HCT116 (cell line): Measurements from ENCODE around the gene MACROD1. TPM values are rescaled to one million over a fixed set of nuclear protein-coding genes. Genes with fewer than 3 reads are reported as not detected.

ENCODE experiments used
- ATAC-seq: fragments of 200-7000 bp; cut with Tn5 transposase; 2 replicates; pipeline ENCODE4 v1.9.1; 2020; ENCODE audit warnings: mild to moderate bottlenecking, moderate library complexity
- BruUV-seq: library from RNA; stranded (reverse); fragments of 400-500 nt; replicated peaks from 2 replicates; lab custom pipeline; 2021; lab: Mats Ljungman, UMichigan
- CTCF ChIA-PET: fragments of 300-600 bp; sonication (Branson Sonifier 250); formaldehyde crosslinking; loops from one replicate; lab custom pipeline; 2021; ENCODE audit warnings: antibody characterized with exemption; lab: Charles Lee
- POLR2A ChIA-PET: fragments of 300-600, 350-600 bp; sonication (Branson Sonifier 250); formaldehyde crosslinking; loops from one replicate; lab custom pipeline; 2021; ENCODE audit warnings: antibody characterized with exemption; lab: Charles Lee
- RAD21 ChIA-PET, 2 experiments: fragments of 300-600 bp; sonication (Branson Sonifier 250); formaldehyde crosslinking; loops; one replicate each; lab custom pipeline; 2023; ENCODE audit warnings: low total read pairs in 2 of 2; ENCODE audit not compliant: uncharacterized antibody in 2 of 2, unreplicated experiment in 2 of 2, low non-redundant PET in 1 of 2; lab: Charles Lee
- DNase-seq: peaks from one replicate; pipeline ENCODE4 v3.0.0-alpha.2; 2010; ENCODE audit warnings: low read depth, low spot score
- H2AFZ ChIP-seq: fragments of 200-600 bp; shearing (Covaris generic), sonication (generic); 2 replicates; pipeline ENCODE4 v1.6.1; 2017; ENCODE audit warnings: low read depth, mixed run types, mixed read lengths, antibody characterized with exemption, low read length; ENCODE audit not compliant: poor library complexity, severe bottlenecking
- H3K27ac ChIP-seq: 2 replicates; pipeline ENCODE4 v1.5.1; 2012; ENCODE audit warnings: low read depth, low read length
- H3K27me3 ChIP-seq: fragments of 200-600 bp; sonication (generic); 2 replicates; pipeline ENCODE4 v1.6.1; 2016; ENCODE audit warnings: mixed run types, low read length, mixed read lengths; ENCODE audit not compliant: insufficient read depth
- H3K36me3 ChIP-seq, 2 experiments: fragments of 200-500 bp in 1 of 2; fragments of 200-600 bp in 1 of 2; sonication (Bioruptor generic) in 1 of 2; sonication (generic) in 1 of 2; 2 replicates each; pipeline versions ENCODE4 v1.5.1 to v1.6.1; 2014 to 2016; ENCODE audit warnings: low read length in 2 of 2, inconsistent platforms in 1 of 2, mixed read lengths in 1 of 2, mixed run types in 1 of 2; ENCODE audit not compliant: insufficient read depth in 2 of 2, control insufficient read depth in 1 of 2
- H3K4me1 ChIP-seq, 2 experiments: fragments of 200-600 bp in 1 of 2; sonication (generic) in 1 of 2; 2 replicates each; pipeline versions ENCODE4 v1.5.1 to v1.6.1; 2012 to 2017; ENCODE audit warnings: low read length in 2 of 2, inconsistent platforms in 1 of 2, mild to moderate bottlenecking in 1 of 2, mixed read lengths in 1 of 2, mixed run types in 1 of 2, moderate library complexity in 1 of 2; ENCODE audit not compliant: insufficient read depth in 2 of 2, control insufficient read depth in 1 of 2
- H3K4me2 ChIP-seq: fragments of 200-600 bp; sonication (generic); 2 replicates; pipeline ENCODE4 v1.6.1; 2017; ENCODE audit warnings: mixed run types, low read length, mixed read lengths
- H3K4me3 ChIP-seq, 2 experiments: fragments of 200-600 bp in 1 of 2; sonication (generic) in 1 of 2; replicated peaks in 1 of 2; 2 replicates each; pipeline ENCODE4 v1.5.1; 2011 to 2016; ENCODE audit warnings: low read length in 2 of 2, control low read depth in 1 of 2, low read depth in 1 of 2, mild to moderate bottlenecking in 1 of 2, mixed read lengths in 1 of 2, mixed run types in 1 of 2
- H3K79me2 ChIP-seq: fragments of 200-600 bp; sonication (generic); 2 replicates; pipeline ENCODE4 v1.6.1; 2017; ENCODE audit warnings: mild to moderate bottlenecking, mixed run types, low read length, moderate library complexity, mixed read lengths; ENCODE audit not compliant: insufficient read depth
- H3K9ac ChIP-seq: fragments of 200-600 bp; sonication (generic); 2 replicates; pipeline ENCODE4 v1.6.1; 2016; ENCODE audit warnings: low read length, mixed read lengths
- H3K9me2 ChIP-seq: fragments of 200-600 bp; sonication (generic), shearing (Covaris generic); 2 replicates; pipeline ENCODE4 v1.6.1; 2017; ENCODE audit warnings: mixed run types, mild to moderate bottlenecking, moderate library complexity; ENCODE audit not compliant: insufficient read depth
- H3K9me3 ChIP-seq, 2 experiments: fragments of 200-500 bp in 1 of 2; fragments of 200-600 bp in 1 of 2; sonication (Bioruptor generic) in 1 of 2; sonication (generic) in 1 of 2; 2 replicates each; pipeline ENCODE4 v1.6.1; 2014 to 2017; ENCODE audit warnings: low read length in 2 of 2, mixed read lengths in 2 of 2, inconsistent platforms in 1 of 2, low read depth in 1 of 2, mild to moderate bottlenecking in 1 of 2, mixed run types in 1 of 2, moderate library complexity in 1 of 2; ENCODE audit not compliant: control insufficient read depth in 1 of 2, insufficient read depth in 1 of 2
- H4K20me1 ChIP-seq: fragments of 200-600 bp; sonication (generic), shearing (Covaris generic); 2 replicates; pipeline ENCODE4 v1.6.1; 2017; ENCODE audit warnings: mixed run types, mild to moderate bottlenecking, moderate library complexity; ENCODE audit not compliant: insufficient read depth
- CBX3 ChIP-seq: IDR thresholded peaks from 2 replicates; pipeline ENCODE4 v1.6.1; 2012; ENCODE audit warnings: low read depth
- CEBPB ChIP-seq: IDR thresholded peaks from 2 replicates; pipeline ENCODE4 v1.6.1; 2012; ENCODE audit warnings: low read depth
- EGR1 ChIP-seq: IDR thresholded peaks from 2 replicates; pipeline ENCODE4 v1.6.1; 2012; ENCODE audit warnings: low read depth
- ELF1 ChIP-seq: IDR thresholded peaks from 2 replicates; pipeline ENCODE4 v1.6.1; 2012; ENCODE audit warnings: low read depth, borderline replicate concordance
- EZH2 ChIP-seq: fragments of 200-600 bp; sonication (generic); IDR thresholded peaks from 2 replicates; pipeline ENCODE4 v1.6.1; 2017; ENCODE audit warnings: antibody characterized with exemption, mixed run types
- FOSL1 ChIP-seq: IDR thresholded peaks from 2 replicates; pipeline ENCODE4 v1.6.1; 2012; ENCODE audit warnings: low read depth
- JUND ChIP-seq: IDR thresholded peaks from 2 replicates; pipeline ENCODE4 v1.6.1; 2012
- MAX ChIP-seq: IDR thresholded peaks from 2 replicates; pipeline ENCODE4 v1.6.1; 2012
- POLR2AphosphoS5 ChIP-seq: IDR thresholded peaks from 2 replicates; pipeline ENCODE4 v1.6.1; 2011; ENCODE audit warnings: mild to moderate bottlenecking, low read depth, low read length, moderate library complexity
- RAD21 ChIP-seq: IDR thresholded peaks from 2 replicates; pipeline ENCODE4 v1.6.1; 2012; ENCODE audit warnings: low read depth, mild to moderate bottlenecking
- SIN3A ChIP-seq: IDR thresholded peaks from 2 replicates; pipeline ENCODE4 v1.6.1; 2012; ENCODE audit warnings: low read depth
- SP1 ChIP-seq: IDR thresholded peaks from 2 replicates; pipeline ENCODE4 v1.6.1; 2012; ENCODE audit warnings: low read depth
- SRF ChIP-seq: IDR thresholded peaks from 2 replicates; pipeline ENCODE4 v1.6.1; 2012; ENCODE audit warnings: low read depth
- TCF7L2 ChIP-seq: IDR thresholded peaks from 2 replicates; pipeline ENCODE4 v1.7.0; 2011; ENCODE audit warnings: borderline replicate concordance, inconsistent platforms; ENCODE audit not compliant: insufficient read depth, insufficient read length; ENCODE audit errors: extremely low read depth
- YY1 ChIP-seq: IDR thresholded peaks from 2 replicates; pipeline ENCODE4 v1.6.1; 2011; ENCODE audit warnings: low read length, low read depth, moderate library complexity, mild to moderate bottlenecking; ENCODE audit not compliant: insufficient replicate concordance; ENCODE audit errors: extremely low read depth
- ZFX ChIP-seq: fragments of 450-650 bp; IDR thresholded peaks from 2 replicates; pipeline ENCODE4 v1.6.1; 2017
- ZNF274 ChIP-seq: fragments of 200-500 bp; sonication (Bioruptor generic); IDR thresholded peaks from 2 replicates; pipeline ENCODE4 v1.6.1; 2014; ENCODE audit warnings: mild to moderate bottlenecking, low read depth, low read length, inconsistent platforms
- intact Hi-C: fragments of 100-400 bp; cut with micrococcal nuclease; formaldehyde crosslinking; loops from 2 replicates; pipeline ENCODE4 v1.10.0; 2022
- total RNA-seq: library from RNA; stranded (reverse); gene quantifications from one replicate; pipeline ENCODE4 v1.2.1, GENCODE V29; 2021; ENCODE audit not compliant: unreplicated experiment
- TF ChIP-seq, protein P1 (sequence below), 3 experiments: fragments of 200-600 bp in 1 of 3; sonication (generic) in 1 of 3; IDR thresholded peaks in 2 of 3; conservative IDR thresholded peaks in 1 of 3; 2 replicates each; pipeline ENCODE4 v1.5.1; 2012 to 2017; ENCODE audit warnings: low read depth in 2 of 3, low read length in 2 of 3, antibody characterized with exemption in 1 of 3, borderline replicate concordance in 1 of 3, control low read depth in 1 of 3, mild to moderate bottlenecking in 1 of 3, mixed read lengths in 1 of 3, mixed run types in 1 of 3, moderate library complexity in 1 of 3; ENCODE audit not compliant: insufficient read depth in 1 of 3
- TF ChIP-seq, protein P2 (sequence below): IDR thresholded peaks from 2 replicates; pipeline ENCODE4 v1.6.1; 2011; ENCODE audit warnings: mild to moderate bottlenecking, low read length, moderate library complexity; ENCODE audit not compliant: insufficient replicate concordance; ENCODE audit errors: extremely low read depth
- TF ChIP-seq, protein P3 (sequence below): IDR thresholded peaks from 2 replicates; pipeline ENCODE4 v1.6.1; 2012; ENCODE audit warnings: low read depth

MACROD1 gene
- total RNA-seq, 1 experiment from 2014 or later = 61.1 TPM

GRCh38 chr11:64056213-64056785, 109.6 kb downstream of the MACROD1 start:
- Histone ChIP-seq H3K27ac (no peak overlapping the region), H3K9me3 (no peaks in the 10 kb centered on the region), H3K4me2 (no peak overlapping the region), H3K79me2 (no peaks in the 10 kb centered on the region), H3K4me3 (no peak overlapping the region), H3K27me3 (no peaks in the 10 kb centered on the region), H3K4me1 (no peaks in the 10 kb centered on the region), H3K36me3 (no peaks in the 10 kb centered on the region), H3K9ac (no peak overlapping the region), H3K9me2 (no peaks in the 10 kb centered on the region), H4K20me1 (no peaks in the 10 kb centered on the region), H2AFZ (no peak overlapping the region)
- no TSS peak for BruUV-seq
- POLR2A ChIA-PET = interaction anchor here (0.6 kb wide), 1 partner anchor 100 kb away, joined by 3 read pairs; no protein-coding TSS in a partner anchor
- DNase-seq (no peak), ATAC-seq (no peak)
- intact Hi-C loops = loop anchor here (10.0 kb wide), 1 partner anchor 49 kb away; no protein-coding TSS in a partner anchor
- RAD21 ChIA-PET = no interaction called here
- CTCF ChIA-PET = no interaction called here
- TF ChIP-seq SIN3A (no peak), SP1 (no peak), JUND (no peak), ELF1 (no peak), TCF7L2 (no peak), YY1 (no peak), CEBPB (no peak), FOSL1 (no peak), ZNF274 (no peak), SRF (no peak), ZFX (no peak), CBX3 (no peak), MAX (no peak), RAD21 (no peak), POLR2AphosphoS5 (no peak), EZH2 (no peak), EGR1 (no peak)
- TF ChIP-seq, protein P1, sequence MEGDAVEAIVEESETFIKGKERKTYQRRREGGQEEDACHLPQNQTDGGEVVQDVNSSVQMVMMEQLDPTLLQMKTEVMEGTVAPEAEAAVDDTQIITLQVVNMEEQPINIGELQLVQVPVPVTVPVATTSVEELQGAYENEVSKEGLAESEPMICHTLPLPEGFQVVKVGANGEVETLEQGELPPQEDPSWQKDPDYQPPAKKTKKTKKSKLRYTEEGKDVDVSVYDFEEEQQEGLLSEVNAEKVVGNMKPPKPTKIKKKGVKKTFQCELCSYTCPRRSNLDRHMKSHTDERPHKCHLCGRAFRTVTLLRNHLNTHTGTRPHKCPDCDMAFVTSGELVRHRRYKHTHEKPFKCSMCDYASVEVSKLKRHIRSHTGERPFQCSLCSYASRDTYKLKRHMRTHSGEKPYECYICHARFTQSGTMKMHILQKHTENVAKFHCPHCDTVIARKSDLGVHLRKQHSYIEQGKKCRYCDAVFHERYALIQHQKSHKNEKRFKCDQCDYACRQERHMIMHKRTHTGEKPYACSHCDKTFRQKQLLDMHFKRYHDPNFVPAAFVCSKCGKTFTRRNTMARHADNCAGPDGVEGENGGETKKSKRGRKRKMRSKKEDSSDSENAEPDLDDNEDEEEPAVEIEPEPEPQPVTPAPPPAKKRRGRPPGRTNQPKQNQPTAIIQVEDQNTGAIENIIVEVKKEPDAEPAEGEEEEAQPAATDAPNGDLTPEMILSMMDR (IDR thresholded peaks at IDR 0.05 in 2 of 3, conservative IDR thresholded peaks at IDR 0.05 in 1 of 3; ENCODE audit: borderline replicate concordance in 1 of 3, insufficient read depth in 1 of 3, low read depth in 2 of 3, low read length in 2 of 3) = no peak
- TF ChIP-seq, protein P2, sequence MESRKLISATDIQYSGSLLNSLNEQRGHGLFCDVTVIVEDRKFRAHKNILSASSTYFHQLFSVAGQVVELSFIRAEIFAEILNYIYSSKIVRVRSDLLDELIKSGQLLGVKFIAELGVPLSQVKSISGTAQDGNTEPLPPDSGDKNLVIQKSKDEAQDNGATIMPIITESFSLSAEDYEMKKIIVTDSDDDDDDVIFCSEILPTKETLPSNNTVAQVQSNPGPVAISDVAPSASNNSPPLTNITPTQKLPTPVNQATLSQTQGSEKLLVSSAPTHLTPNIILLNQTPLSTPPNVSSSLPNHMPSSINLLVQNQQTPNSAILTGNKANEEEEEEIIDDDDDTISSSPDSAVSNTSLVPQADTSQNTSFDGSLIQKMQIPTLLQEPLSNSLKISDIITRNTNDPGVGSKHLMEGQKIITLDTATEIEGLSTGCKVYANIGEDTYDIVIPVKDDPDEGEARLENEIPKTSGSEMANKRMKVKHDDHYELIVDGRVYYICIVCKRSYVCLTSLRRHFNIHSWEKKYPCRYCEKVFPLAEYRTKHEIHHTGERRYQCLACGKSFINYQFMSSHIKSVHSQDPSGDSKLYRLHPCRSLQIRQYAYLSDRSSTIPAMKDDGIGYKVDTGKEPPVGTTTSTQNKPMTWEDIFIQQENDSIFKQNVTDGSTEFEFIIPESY = no peak
- TF ChIP-seq, protein P3, sequence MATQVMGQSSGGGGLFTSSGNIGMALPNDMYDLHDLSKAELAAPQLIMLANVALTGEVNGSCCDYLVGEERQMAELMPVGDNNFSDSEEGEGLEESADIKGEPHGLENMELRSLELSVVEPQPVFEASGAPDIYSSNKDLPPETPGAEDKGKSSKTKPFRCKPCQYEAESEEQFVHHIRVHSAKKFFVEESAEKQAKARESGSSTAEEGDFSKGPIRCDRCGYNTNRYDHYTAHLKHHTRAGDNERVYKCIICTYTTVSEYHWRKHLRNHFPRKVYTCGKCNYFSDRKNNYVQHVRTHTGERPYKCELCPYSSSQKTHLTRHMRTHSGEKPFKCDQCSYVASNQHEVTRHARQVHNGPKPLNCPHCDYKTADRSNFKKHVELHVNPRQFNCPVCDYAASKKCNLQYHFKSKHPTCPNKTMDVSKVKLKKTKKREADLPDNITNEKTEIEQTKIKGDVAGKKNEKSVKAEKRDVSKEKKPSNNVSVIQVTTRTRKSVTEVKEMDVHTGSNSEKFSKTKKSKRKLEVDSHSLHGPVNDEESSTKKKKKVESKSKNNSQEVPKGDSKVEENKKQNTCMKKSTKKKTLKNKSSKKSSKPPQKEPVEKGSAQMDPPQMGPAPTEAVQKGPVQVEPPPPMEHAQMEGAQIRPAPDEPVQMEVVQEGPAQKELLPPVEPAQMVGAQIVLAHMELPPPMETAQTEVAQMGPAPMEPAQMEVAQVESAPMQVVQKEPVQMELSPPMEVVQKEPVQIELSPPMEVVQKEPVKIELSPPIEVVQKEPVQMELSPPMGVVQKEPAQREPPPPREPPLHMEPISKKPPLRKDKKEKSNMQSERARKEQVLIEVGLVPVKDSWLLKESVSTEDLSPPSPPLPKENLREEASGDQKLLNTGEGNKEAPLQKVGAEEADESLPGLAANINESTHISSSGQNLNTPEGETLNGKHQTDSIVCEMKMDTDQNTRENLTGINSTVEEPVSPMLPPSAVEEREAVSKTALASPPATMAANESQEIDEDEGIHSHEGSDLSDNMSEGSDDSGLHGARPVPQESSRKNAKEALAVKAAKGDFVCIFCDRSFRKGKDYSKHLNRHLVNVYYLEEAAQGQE = no peak
